ENCODE measurements around the gene ASPRV1.
"Not testable (repeated sequence)": the region's sequence is repeated elsewhere in the genome, so short reads cannot be mapped to it uniquely, and the experiment has no call there.

Gene ASPRV1

DNA sequence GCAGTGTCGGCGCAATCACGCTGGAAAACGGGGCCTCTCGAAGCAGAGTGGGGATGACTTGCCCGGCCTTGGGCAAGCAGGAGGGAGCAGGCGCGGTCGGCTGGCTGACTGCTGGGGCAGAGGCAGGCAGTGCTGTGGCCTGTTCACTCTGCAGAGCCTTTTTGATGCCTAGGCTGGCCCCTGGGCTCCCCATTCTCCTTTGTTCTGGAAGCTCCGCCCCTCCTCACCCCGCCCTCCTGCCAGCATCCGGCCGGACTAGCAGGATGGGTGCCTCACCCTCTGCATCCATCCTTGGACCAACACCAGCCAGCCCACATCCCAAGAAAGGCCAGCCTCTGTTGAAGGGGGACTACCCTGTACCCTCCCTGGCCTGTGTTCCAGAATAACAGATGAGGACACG lies at the start of gene ASPRV1:
TSS of gene ASPRV1 (minus strand) at position 136 of the 400 bp plus-strand sequence. CDS start 195 bp downstream, outside the sequence.
- H3K36me3 ChIP-seq (ENCODE audit: control insufficient read depth, low read depth, low read length): no peaks in the 10 kb centered on the region

DNA sequence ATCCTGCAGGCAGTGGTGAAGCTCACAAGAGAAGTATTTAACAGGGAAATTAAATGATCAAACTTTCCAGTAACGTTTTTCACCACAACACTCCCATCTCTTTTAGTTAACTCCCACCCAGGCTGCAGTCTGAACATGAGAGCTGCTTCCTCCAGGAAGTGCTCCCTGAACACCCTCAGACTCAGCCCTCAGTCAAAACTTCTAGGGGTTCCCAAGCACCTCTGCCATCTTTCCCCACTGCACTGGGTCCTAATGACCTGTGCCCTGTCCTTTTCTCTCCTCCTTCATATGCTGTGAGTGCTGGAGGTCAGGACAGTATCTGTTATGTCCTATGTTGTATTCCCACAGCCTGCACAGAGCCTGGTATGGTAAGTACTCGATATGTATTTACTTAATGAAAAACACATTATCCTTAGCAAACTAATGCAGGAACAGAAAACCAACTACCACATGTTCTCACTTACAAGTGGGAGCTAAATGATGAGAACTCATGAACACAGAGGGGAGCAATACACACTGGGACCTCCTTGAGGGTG lies 49.2 kb upstream of the ASPRV1 start:
- Histone ChIP-seq H3K4me3 (ENCODE audit: low read length) (no peak overlapping the region), H3K27me3 (ENCODE audit: control insufficient read depth, insufficient read depth, low read length) (no peaks in the 10 kb centered on the region)

More for the DNA sequence above, at the start of gene ASPRV1:
- no peaks in the 10 kb centered on the region for H3K9me3 ChIP-seq (ENCODE audit: control insufficient read depth, low read depth, low read length)
- peaks cover 7% of the 10 kb centered on the region for H3K4me1 ChIP-seq (ENCODE audit: control insufficient read depth, low read depth, low read length)
- H3K27me3 ChIP-seq (ENCODE audit: control insufficient read depth, insufficient read depth, low read length): no peaks in the 10 kb centered on the region
- no peak within 1 kb of the TSS for H3K9ac ChIP-seq (ENCODE audit: low read length)
- H3K27ac ChIP-seq (ENCODE audit: low read length): no peak within 1 kb of the TSS
- H3K4me3 ChIP-seq (ENCODE audit: low read length): no peak within 1 kb of the TSS

DNA sequence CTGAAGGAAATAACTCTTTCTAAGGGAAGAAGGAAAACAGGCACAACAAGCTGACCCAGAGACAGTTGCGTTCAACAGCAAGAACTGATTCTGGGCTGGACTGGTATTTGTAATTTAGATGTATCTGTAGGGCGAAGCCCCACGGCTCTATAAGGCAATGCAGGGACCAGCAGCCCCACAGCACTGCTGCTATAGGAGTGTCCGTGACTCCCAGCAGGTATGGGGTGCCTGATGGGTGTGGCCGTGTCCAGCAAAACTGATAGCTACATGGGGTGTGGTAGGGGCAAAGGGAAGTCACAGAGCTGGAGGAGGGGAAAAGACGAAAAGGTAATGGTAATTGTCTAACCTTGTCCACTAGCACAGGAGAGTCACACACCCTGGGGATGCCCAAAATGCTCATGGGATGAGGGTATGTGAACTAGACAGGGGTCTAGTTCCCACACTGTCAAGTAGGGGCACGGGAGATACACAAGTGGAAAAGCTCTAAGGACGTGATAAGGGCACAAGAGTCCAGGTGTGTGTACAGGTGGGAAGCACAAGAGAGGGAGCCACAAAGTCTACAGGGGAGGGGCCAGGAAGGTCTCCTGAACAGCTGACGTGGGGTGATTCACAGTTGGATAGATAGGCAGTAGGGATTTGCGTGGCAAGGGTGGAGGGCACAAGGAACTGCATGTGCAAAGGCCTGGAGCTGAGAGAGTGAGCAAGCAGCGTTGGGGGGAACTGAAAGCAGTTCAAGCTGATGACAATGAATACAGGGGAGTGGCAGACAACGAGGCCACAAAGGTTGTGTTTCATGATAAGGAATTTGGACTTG lies 48.5 kb upstream of the ASPRV1 start:
- H3K27me3 ChIP-seq (ENCODE audit: control insufficient read depth, insufficient read depth, low read length): no peaks in the 10 kb centered on the region
- H3K27ac ChIP-seq (ENCODE audit: low read length): no peak overlapping the region
- H3K4me1 ChIP-seq (ENCODE audit: control insufficient read depth, low read depth, low read length): peaks cover 11% of the 10 kb centered on the region
- H3K9ac ChIP-seq (ENCODE audit: low read length): no peak overlapping the region
- no peaks in the 10 kb centered on the region for H3K9me3 ChIP-seq (ENCODE audit: control insufficient read depth, low read depth, low read length)
- H3K4me3 ChIP-seq (ENCODE audit: low read length): no peak overlapping the region
- no peaks in the 10 kb centered on the region for H3K36me3 ChIP-seq (ENCODE audit: control insufficient read depth, low read depth, low read length)

More for the DNA sequence above, 49.2 kb upstream of the ASPRV1 start:
- H3K4me1 ChIP-seq (ENCODE audit: control insufficient read depth, low read depth, low read length): peaks cover 7% of the 10 kb centered on the region
- H3K9ac ChIP-seq (ENCODE audit: low read length): no peak overlapping the region
- no peaks in the 10 kb centered on the region for H3K36me3 ChIP-seq (ENCODE audit: control insufficient read depth, low read depth, low read length)
- H3K27ac ChIP-seq (ENCODE audit: low read length): no peak overlapping the region
- no peaks in the 10 kb centered on the region for H3K9me3 ChIP-seq (ENCODE audit: control insufficient read depth, low read depth, low read length)

DNA sequence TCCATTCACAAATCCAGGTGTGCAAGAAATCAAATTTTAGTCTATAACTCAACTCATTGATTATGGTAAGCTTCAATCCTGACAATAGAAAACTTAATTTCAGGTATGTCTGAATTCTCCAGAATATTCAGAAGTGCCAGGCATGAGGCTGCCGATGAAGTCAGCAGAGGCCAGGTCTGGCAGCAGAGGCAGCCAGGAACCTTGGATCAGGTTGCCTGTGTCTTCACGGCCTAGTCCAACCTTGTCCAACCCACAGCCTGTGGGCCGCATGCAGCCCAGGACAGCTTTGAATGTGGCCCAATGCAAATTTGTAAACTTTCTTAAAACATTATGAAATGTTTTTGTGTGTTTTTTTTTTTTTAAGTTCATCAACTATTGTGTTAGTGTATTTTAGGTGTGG lies 46.9 kb upstream of the ASPRV1 start:
- Histone ChIP-seq H3K36me3 (ENCODE audit: control insufficient read depth, low read depth, low read length) (no peaks in the 10 kb centered on the region), H3K4me1 (ENCODE audit: control insufficient read depth, low read depth, low read length) (peaks cover 11% of the 10 kb centered on the region), H3K27me3 (ENCODE audit: control insufficient read depth, insufficient read depth, low read length) (no peaks in the 10 kb centered on the region), H3K9ac (ENCODE audit: low read length) (no peak overlapping the region), H3K27ac (ENCODE audit: low read length) (no peak overlapping the region), H3K9me3 (ENCODE audit: control insufficient read depth, low read depth, low read length) (no peaks in the 10 kb centered on the region), H3K4me3 (ENCODE audit: low read length) (no peak overlapping the region)

DNA sequence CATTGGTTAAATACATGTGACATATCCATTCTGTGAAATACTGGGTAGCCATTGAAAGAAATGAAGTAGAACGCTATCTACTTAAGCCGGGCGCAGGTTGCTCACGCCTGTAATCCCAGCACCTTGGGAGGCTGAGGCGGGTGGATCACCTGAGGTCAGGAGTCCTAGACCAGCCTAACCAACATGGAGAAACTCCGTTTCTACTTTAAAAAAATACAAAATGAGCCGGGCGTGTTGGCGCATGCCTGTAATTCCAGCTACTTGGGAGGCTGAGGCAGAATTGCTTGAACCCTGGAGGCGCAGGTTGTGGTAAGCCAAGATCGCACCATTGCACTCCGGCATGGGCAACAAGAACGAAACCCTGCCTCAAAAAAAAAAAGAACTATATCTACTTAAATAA lies 45.7 kb upstream of the ASPRV1 start:
- no peaks in the 10 kb centered on the region for H3K36me3 ChIP-seq (ENCODE audit: control insufficient read depth, low read depth, low read length)
- no peak overlapping the region for H3K9ac ChIP-seq (ENCODE audit: low read length)
- no peaks in the 10 kb centered on the region for H3K27me3 ChIP-seq (ENCODE audit: control insufficient read depth, insufficient read depth, low read length)
- no peaks in the 10 kb centered on the region for H3K9me3 ChIP-seq (ENCODE audit: control insufficient read depth, low read depth, low read length)
- H3K27ac ChIP-seq (ENCODE audit: low read length): no peak overlapping the region
- no peak overlapping the region for H3K4me3 ChIP-seq (ENCODE audit: low read length)
- peaks cover 15% of the 10 kb centered on the region for H3K4me1 ChIP-seq (ENCODE audit: control insufficient read depth, low read depth, low read length)

DNA sequence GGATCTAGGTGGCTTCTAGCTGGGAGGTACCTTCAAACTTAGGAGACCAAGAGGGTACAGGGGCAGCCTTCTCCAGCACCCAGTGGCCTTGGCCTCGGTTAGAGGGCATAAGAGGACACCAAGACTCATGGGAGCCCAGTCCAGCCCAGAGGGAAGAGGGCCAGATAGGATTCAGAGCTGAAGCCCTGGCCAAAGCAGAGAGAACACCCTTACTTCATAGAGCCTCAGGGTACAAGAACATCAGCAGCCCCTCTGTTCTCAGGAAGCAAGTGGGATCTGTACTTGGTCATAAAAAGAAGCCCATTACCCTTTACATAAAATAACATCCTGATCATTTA lies 45.0 kb upstream of the ASPRV1 start:
- peaks cover 17% of the 10 kb centered on the region for H3K4me1 ChIP-seq (ENCODE audit: control insufficient read depth, low read depth, low read length)
- no peak overlapping the region for H3K4me3 ChIP-seq (ENCODE audit: low read length)
- no peak overlapping the region for H3K9ac ChIP-seq (ENCODE audit: low read length)
- H3K27me3 ChIP-seq (ENCODE audit: control insufficient read depth, insufficient read depth, low read length): no peaks in the 10 kb centered on the region
- no peak overlapping the region for H3K27ac ChIP-seq (ENCODE audit: low read length)
- H3K9me3 ChIP-seq (ENCODE audit: control insufficient read depth, low read depth, low read length): no peaks in the 10 kb centered on the region
- no peaks in the 10 kb centered on the region for H3K36me3 ChIP-seq (ENCODE audit: control insufficient read depth, low read depth, low read length)

DNA sequence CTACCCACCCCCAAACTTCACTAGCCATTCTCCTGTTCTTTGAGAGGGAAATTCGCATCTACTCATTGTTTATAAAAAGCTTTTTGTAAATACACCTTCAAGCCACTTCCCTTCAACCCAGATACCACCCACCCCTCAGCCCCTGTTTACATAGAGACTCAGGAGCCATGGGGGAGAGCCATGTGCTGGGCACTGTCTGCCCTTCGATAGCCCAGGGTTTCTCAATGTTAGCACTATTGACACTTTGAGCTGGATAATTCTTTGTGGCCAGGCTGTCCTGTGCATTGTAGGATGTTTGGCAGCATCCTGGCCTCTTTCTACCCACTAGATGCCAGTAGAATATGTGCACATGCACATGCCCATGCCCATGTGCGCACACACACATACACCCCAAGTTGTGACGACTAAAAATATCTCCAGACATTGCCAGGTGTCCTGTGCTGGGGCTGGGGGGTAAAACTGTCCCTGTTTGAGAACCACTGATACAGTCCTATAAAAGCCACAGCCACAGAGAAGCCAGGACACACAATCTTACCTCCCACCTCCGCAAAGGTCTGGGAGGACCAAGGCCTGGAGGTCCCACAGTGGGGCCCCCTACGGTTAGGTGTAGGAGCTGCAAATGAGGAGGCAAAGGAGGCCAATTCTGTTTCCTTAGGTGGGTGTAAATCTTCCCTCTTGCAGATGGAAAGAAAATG lies 44.5 kb upstream of the ASPRV1 start:
- H3K4me1 ChIP-seq (ENCODE audit: control insufficient read depth, low read depth, low read length): peaks cover 17% of the 10 kb centered on the region
- no peaks in the 10 kb centered on the region for H3K27me3 ChIP-seq (ENCODE audit: control insufficient read depth, insufficient read depth, low read length)
- peak overlapping the region; percentile 7 for H3K9ac ChIP-seq (ENCODE audit: low read length)
- no peak overlapping the region for H3K27ac ChIP-seq (ENCODE audit: low read length)
- no peaks in the 10 kb centered on the region for H3K9me3 ChIP-seq (ENCODE audit: control insufficient read depth, low read depth, low read length)
- no peak overlapping the region for H3K4me3 ChIP-seq (ENCODE audit: low read length)
- H3K36me3 ChIP-seq (ENCODE audit: control insufficient read depth, low read depth, low read length): no peaks in the 10 kb centered on the region

DNA sequence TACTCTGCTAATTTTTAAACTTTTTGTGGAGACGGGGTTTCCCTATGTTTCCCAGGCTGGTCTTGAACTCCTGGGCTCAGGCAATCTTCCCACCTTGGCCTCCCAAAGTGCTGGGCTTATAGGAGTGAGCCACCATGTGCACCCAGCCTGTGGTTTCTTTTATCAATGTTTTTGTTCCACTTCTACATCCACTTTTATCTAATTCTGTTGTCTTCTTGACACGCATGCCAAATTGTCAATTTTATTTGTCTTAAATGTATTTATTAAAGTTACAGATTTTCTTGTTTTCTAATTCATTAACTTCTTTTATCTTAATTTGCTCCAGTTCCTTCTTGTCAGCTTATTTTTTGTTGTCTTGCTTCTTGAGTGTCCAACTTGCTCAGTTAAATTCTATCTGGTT lies 43.8 kb upstream of the ASPRV1 start:
- Histone ChIP-seq H3K27ac (ENCODE audit: low read length) (no peak overlapping the region), H3K36me3 (ENCODE audit: control insufficient read depth, low read depth, low read length) (no peaks in the 10 kb centered on the region), H3K27me3 (ENCODE audit: control insufficient read depth, insufficient read depth, low read length) (no peaks in the 10 kb centered on the region), H3K9me3 (ENCODE audit: control insufficient read depth, low read depth, low read length) (no peaks in the 10 kb centered on the region), H3K4me3 (ENCODE audit: low read length) (no peak overlapping the region), H3K9ac (ENCODE audit: low read length) (peak overlapping the region; percentile 7), H3K4me1 (ENCODE audit: control insufficient read depth, low read depth, low read length) (peaks cover 17% of the 10 kb centered on the region)

DNA sequence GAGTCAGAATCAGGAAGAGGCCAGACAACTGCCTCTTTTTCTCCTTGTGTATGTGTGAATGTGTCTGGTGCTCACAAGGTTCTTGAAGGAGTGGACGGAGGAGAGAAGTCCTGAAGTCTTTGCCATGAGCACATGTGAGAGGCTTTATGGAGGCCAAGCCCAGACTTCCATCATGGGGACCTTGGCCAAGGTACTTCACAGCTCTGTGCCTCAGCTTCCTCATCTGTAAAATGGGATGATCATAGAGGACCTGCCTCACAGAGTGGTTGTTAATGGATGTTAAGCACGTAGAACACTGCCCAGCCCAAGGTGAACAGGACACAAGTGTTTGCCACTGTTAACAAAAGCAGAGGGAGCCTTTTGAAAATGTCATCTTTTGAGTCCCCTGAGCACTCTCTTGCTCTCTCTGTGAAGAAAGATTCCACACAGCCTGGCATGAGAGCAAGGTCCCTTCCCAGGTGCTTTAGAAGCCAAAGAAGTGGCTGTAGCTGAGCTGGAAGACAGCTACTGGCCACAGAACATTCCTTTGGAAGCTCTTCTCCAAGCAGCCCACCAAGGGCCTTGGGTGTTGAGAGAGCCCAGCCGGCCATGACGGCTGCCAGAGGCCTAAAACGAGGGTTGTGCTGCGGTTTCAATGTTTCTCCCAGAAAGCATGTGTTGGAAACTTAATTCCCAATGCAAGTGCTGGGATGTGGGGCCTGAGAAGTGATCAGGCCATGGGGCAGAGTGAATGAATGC lies 41.8 kb upstream of the ASPRV1 start:
- Histone ChIP-seq H3K9ac (ENCODE audit: low read length) (no peak overlapping the region), H3K4me3 (ENCODE audit: low read length) (no peak overlapping the region)

DNA sequence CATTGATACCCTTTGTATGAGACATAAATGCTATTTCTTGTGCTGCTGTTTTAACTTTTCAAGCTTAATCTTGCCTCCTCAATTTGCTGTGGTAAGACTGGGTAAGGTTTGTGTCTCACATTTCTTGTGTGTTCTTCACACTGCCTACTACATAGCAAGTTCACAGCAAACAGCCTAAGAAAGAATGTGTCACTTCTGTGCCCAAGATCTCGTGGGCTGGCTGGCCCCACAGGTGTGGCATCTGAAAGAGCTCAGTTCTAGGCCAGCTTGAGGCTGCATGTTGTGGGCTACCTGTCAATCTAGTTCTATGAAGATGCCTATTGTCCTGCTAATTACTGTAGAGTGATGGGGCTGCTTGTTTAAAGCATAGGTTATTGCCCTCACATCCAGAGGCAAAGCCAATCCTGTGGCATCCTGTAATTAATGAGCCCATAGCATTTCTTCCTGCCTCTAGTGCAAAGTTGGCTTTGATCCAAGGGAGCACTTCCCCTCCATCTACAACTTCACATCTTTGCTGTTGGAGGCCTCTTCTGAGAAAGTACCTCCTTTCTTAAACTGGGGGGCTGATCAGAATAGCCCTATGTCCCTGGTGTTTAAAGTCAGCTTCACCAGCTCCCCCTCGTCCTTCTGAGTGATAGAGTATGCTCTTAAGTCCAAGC lies 40.9 kb upstream of the ASPRV1 start:
- Histone ChIP-seq H3K9ac (ENCODE audit: low read length) (no peak overlapping the region), H3K4me1 (ENCODE audit: control insufficient read depth, low read depth, low read length) (peaks cover 23% of the 10 kb centered on the region), H3K4me3 (ENCODE audit: low read length) (no peak overlapping the region), H3K9me3 (ENCODE audit: control insufficient read depth, low read depth, low read length) (no peaks in the 10 kb centered on the region), H3K36me3 (ENCODE audit: control insufficient read depth, low read depth, low read length) (no peaks in the 10 kb centered on the region), H3K27ac (ENCODE audit: low read length) (no peak overlapping the region), H3K27me3 (ENCODE audit: control insufficient read depth, insufficient read depth, low read length) (no peaks in the 10 kb centered on the region)

More for the DNA sequence above, 41.8 kb upstream of the ASPRV1 start:
- H3K36me3 ChIP-seq (ENCODE audit: control insufficient read depth, low read depth, low read length): no peaks in the 10 kb centered on the region
- H3K4me1 ChIP-seq (ENCODE audit: control insufficient read depth, low read depth, low read length): peaks cover 22% of the 10 kb centered on the region
- no peaks in the 10 kb centered on the region for H3K9me3 ChIP-seq (ENCODE audit: control insufficient read depth, low read depth, low read length)
- H3K27ac ChIP-seq (ENCODE audit: low read length): no peak overlapping the region
- H3K27me3 ChIP-seq (ENCODE audit: control insufficient read depth, insufficient read depth, low read length): no peaks in the 10 kb centered on the region

DNA sequence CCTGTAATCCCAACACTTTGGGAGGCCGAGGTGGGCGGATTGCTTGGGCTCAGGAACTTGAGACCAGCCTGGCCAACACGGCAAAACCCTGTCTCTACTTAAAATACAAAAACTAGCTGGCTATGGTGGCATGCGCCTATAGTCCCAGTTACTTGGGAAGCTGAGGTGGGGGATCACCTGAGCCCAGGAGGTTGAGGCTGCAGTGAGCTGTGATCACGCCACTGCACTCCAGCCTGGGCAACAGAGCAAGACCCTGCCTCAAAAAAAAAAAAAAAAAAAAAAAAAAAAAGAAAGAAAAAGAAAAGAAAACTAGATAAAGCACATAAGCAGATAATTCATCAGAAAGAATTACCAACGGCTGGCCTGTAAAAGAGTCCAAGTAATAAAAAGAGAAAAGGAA lies 39.1 kb upstream of the ASPRV1 start:
- not testable (repeated sequence) for H3K36me3 ChIP-seq (ENCODE audit: control insufficient read depth, low read depth, low read length); H3K27ac ChIP-seq (ENCODE audit: low read length); H3K27me3 ChIP-seq (ENCODE audit: control insufficient read depth, insufficient read depth, low read length); H3K9me3 ChIP-seq (ENCODE audit: control insufficient read depth, low read depth, low read length); H3K9ac ChIP-seq (ENCODE audit: low read length); H3K4me3 ChIP-seq (ENCODE audit: low read length)
- H3K4me1 ChIP-seq (ENCODE audit: control insufficient read depth, low read depth, low read length): peaks cover 18% of the 10 kb centered on the region

All from iPS-18a (cell line).